ENCODE data around the gene RNF223. TPM values are rescaled to one million over a fixed set of nuclear protein-coding genes. Genes with fewer than 3 reads are reported as not detected.

The RNF223 gene
- total RNA-seq, 1 experiment from 2014 or later: 6.3 TPM

DNA sequence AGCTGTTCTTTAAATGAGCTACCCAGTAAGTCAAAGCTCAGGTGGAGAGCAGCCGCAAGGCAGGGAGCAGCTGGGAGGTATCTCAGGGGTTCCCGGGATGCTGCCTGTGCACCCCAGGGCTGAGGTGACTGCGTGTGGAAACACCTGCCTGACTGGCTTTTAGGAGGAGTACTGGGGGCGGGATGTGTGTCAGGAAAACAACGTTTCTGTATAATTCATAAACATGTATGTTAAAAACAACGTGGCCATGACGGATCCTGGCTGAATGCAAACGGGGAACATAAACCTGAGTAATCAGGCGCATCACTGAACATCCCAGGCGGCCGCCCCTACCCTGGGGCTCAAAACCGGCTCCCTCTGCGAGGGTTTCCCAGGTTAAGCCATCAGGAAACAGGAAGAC, 40.3 kb upstream of the RNF223 start:
- Histone ChIP-seq H3K27ac (ENCODE audit: low read depth, low read length) (no peak overlapping the region), H3K4me2 (ENCODE audit: low read length) (peak overlapping the region; percentile 80), H3K9ac (ENCODE audit: low read length) (no peak overlapping the region), H3K4me3 (replicated peaks in 1 of 2; ENCODE audit: low read depth in 1 of 2, low read length in 2 of 2) (peak overlapping the region in 1 of 2 experiments; percentile 61; a peak in 1 of 4 replicates), H2AFZ (ENCODE audit: low read depth, low read length, poor library complexity, severe bottlenecking) (no peak overlapping the region), H3K9me2 (ENCODE audit: insufficient read depth) (no peaks in the 10 kb centered on the region), H3K4me1 (ENCODE audit: control insufficient read depth in 1 of 2, insufficient read depth in 2 of 2, low read length in 2 of 2) (peaks cover 3 to 9% of the 10 kb centered on the region in 2 experiments; a peak in 3 of 4 replicates), H3K9me3 (ENCODE audit: control insufficient read depth in 1 of 2, insufficient read depth in 1 of 2, low read depth in 1 of 2, low read length in 2 of 2) (no peaks in the 10 kb centered on the region), H4K20me1 (ENCODE audit: insufficient read depth) (no peaks in the 10 kb centered on the region), H3K27me3 (ENCODE audit: insufficient read depth, low read length) (no peaks in the 10 kb centered on the region), H3K36me3 (ENCODE audit: control insufficient read depth in 1 of 2, insufficient read depth in 2 of 2, low read length in 2 of 2) (peaks cover 0 to 10% of the 10 kb centered on the region in 2 experiments; a peak in 2 of 4 replicates), H3K79me2 (ENCODE audit: insufficient read depth, low read length) (peaks cover 52% of the 10 kb centered on the region)
- no peak for TF ChIP-seq ELF1 (IDR thresholded peaks at IDR 0.05; ENCODE audit: borderline replicate concordance, low read depth)
- TF ChIP-seq ZNF274 (IDR thresholded peaks at IDR 0.05; ENCODE audit: low read depth, low read length): no peak
- no peak for TF ChIP-seq SP1 (IDR thresholded peaks at IDR 0.05; ENCODE audit: low read depth)
- TF ChIP-seq JUND (IDR thresholded peaks at IDR 0.05): no peak
- TF ChIP-seq, protein P1, sequence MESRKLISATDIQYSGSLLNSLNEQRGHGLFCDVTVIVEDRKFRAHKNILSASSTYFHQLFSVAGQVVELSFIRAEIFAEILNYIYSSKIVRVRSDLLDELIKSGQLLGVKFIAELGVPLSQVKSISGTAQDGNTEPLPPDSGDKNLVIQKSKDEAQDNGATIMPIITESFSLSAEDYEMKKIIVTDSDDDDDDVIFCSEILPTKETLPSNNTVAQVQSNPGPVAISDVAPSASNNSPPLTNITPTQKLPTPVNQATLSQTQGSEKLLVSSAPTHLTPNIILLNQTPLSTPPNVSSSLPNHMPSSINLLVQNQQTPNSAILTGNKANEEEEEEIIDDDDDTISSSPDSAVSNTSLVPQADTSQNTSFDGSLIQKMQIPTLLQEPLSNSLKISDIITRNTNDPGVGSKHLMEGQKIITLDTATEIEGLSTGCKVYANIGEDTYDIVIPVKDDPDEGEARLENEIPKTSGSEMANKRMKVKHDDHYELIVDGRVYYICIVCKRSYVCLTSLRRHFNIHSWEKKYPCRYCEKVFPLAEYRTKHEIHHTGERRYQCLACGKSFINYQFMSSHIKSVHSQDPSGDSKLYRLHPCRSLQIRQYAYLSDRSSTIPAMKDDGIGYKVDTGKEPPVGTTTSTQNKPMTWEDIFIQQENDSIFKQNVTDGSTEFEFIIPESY (IDR thresholded peaks at IDR 0.05; ENCODE audit: extremely low read depth, insufficient replicate concordance, low read length): no peak
- TF ChIP-seq, protein P2, sequence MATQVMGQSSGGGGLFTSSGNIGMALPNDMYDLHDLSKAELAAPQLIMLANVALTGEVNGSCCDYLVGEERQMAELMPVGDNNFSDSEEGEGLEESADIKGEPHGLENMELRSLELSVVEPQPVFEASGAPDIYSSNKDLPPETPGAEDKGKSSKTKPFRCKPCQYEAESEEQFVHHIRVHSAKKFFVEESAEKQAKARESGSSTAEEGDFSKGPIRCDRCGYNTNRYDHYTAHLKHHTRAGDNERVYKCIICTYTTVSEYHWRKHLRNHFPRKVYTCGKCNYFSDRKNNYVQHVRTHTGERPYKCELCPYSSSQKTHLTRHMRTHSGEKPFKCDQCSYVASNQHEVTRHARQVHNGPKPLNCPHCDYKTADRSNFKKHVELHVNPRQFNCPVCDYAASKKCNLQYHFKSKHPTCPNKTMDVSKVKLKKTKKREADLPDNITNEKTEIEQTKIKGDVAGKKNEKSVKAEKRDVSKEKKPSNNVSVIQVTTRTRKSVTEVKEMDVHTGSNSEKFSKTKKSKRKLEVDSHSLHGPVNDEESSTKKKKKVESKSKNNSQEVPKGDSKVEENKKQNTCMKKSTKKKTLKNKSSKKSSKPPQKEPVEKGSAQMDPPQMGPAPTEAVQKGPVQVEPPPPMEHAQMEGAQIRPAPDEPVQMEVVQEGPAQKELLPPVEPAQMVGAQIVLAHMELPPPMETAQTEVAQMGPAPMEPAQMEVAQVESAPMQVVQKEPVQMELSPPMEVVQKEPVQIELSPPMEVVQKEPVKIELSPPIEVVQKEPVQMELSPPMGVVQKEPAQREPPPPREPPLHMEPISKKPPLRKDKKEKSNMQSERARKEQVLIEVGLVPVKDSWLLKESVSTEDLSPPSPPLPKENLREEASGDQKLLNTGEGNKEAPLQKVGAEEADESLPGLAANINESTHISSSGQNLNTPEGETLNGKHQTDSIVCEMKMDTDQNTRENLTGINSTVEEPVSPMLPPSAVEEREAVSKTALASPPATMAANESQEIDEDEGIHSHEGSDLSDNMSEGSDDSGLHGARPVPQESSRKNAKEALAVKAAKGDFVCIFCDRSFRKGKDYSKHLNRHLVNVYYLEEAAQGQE (IDR thresholded peaks at IDR 0.05; ENCODE audit: low read depth): no peak
- no peak for TF ChIP-seq EGR1 (IDR thresholded peaks at IDR 0.05; ENCODE audit: low read depth)
- no peak for TF ChIP-seq TCF7L2 (IDR thresholded peaks at IDR 0.05; ENCODE audit: borderline replicate concordance, extremely low read depth, insufficient read depth, insufficient read length)
- TF ChIP-seq SIN3A (IDR thresholded peaks at IDR 0.05; ENCODE audit: low read depth): no peak
- TF ChIP-seq CBX3 (IDR thresholded peaks at IDR 0.05; ENCODE audit: low read depth): no peak
- no peak for TF ChIP-seq YY1 (IDR thresholded peaks at IDR 0.05; ENCODE audit: extremely low read depth, insufficient replicate concordance, low read depth, low read length)
- ChIA-PET RAD21 (ENCODE audit: low non-redundant PET in 1 of 2, low total read pairs in 2 of 2, uncharacterized antibody in 2 of 2, unreplicated experiment in 2 of 2) (no interaction called here), CTCF (no interaction called here), POLR2A (no interaction called here)
- ATAC-seq: no peak
- intact Hi-C loops (cut with micrococcal nuclease): no loop called here
- no TSS peak for BruUV-seq (replicated peaks)
- no peak for DNase-seq (ENCODE audit: low read depth, low spot score)
